NCI-H345 treated with DMSO at 0.1 percent for 48 hours (cell line): ENCODE measurements around the gene LCN2.
A peak's percentile ranks its signal among the peaks of the same experiment; 100 is the strongest.

ENCODE experiments used
- DNase-seq: peaks from one replicate; lab custom pipeline; 2025; ENCODE audit not compliant: unreplicated experiment; lab: John Stamatoyannopoulos, UW

LCN2 gene

GRCh38 chr9:128114326-128115186, 34.7 kb upstream of the LCN2 start:
- no peak for DNase-seq

GRCh38 chr9:128115187-128116103, 33.8 kb upstream of the LCN2 start:
- DNase-seq = no peak

DNA sequence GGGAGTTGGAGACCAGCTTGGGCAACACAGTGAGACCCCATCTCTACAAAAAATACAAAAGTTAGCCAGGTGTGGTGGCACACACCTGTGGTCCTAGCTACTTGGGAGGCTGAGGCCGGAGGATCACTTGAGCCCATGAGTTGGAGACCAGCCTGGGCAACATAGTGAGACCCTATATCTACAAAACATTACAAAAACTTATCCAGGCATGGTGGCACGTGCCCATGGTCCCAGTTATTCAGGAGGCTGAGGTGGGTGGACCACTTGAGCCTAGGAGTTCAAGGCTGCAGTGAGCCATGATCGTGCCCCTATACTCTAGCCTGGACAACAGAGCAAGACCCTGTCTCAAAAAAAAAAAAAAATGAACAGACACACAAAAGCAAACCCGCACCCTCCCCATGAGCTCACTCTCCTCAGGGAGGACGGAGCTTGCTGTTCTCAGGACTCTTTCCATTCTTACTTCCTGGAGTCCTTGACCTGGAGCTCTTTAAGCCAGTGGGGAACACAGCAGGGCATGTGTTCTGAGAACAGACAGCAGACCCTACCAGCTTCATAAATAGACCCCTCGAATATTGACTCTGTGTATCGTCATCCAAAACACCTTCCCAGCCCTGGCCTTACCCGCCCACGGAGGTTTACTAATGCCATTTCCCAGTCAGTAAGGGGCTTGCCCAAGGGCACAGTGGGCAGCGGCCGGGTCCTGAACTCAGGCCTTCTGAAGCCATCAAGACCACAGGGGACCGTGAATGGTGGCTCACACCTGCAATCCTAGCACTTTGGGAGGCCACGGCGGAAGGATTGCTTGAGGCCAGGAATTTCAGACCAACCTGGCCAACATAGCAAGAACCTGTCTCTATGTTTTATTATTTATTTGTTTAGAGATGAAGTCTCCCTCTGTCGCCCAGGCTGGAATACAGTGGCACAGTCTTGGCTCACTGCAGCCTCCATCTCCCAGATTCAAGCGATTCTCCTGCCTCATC, 32.9 kb upstream of the LCN2 start:
- DNase-seq = no peak

DNA sequence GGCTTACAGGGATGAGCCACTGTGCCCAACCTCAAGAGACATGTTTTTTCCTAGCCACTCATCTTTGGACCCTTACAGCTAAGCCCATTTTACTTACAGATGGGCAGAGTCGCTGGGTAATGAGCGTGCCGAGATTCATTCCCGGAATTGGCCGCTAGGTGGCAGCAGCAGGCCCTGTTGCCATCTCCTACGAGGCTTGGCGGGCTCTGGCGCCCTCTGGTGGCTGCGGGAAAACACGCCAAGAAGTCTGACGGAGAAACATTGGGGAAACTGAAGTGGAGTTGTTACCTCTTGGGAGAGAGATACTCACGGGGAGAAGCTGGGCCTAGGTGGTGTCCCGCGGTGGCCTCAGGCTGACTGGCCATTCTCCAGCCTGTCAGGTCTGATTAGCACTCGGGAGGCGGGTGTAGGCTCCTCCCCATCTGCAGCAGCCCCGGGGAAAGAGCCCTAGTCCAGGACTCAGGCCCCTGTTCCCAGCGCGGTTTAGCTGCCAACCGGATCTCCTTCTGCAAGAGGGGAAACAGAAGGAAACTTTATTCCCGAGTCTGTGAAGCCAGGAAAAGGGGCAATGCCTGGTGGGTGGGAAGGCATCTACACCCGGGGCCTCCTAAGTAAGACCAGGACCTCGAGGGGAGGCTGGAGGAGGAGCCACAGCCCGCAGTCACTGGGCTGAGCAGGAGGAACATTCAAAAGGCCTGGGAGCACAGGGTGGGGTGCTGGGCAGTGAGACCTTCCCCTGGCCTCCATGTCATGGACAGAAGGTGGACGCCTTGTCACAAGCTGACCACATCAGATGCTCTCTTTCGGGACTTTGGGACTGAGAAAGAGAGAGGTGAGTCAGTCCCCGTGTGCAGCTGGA, 31.4 kb upstream of the LCN2 start:
- peak; percentile 81 for DNase-seq

- DNase-seq = no peak
These were observed 30.8 kb upstream of the LCN2 start for GRCh38 chr9:128118472-128118857.

DNA sequence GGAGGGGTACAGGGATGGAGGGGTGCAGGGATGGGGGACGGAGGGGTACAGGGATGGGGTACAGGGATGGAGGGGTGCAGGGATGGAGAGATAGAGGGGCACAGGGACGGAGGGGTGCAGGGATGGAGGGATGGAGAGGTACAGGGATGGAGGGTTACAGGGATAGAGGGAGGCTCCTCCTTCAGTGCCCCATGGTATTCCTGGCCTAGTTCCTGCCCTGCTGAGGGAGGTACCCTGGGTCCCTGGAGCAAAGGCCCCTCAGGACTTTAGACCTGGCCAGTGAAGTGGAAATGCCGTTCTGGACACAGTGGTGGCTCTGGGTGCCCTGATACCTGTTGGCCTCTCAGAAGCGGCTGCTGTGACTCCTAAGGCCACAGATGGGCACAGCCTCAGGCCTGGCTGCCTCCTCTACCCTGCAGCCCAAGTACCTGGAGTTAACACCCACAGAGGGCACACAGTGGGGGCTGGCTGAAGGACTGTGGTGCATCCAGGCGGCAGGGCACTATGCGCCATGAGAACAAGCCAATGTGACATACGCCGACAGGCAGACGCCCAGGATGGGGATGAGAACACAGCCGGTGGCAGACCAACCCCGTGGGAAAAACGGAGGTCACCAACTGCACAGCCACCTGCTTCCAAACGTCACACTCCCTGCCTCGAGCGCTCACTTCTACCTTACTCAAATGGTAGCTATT, 30.1 kb upstream of the LCN2 start:
- DNase-seq = no peak

- no peak for DNase-seq
These were observed 29.1 kb upstream of the LCN2 start for GRCh38 chr9:128120061-128120740.

GRCh38 chr9:128120741-128121465, 28.4 kb upstream of the LCN2 start:
- DNase-seq = no peak

GRCh38 chr9:128121466-128121810, 27.8 kb upstream of the LCN2 start:
- no peak for DNase-seq

DNA sequence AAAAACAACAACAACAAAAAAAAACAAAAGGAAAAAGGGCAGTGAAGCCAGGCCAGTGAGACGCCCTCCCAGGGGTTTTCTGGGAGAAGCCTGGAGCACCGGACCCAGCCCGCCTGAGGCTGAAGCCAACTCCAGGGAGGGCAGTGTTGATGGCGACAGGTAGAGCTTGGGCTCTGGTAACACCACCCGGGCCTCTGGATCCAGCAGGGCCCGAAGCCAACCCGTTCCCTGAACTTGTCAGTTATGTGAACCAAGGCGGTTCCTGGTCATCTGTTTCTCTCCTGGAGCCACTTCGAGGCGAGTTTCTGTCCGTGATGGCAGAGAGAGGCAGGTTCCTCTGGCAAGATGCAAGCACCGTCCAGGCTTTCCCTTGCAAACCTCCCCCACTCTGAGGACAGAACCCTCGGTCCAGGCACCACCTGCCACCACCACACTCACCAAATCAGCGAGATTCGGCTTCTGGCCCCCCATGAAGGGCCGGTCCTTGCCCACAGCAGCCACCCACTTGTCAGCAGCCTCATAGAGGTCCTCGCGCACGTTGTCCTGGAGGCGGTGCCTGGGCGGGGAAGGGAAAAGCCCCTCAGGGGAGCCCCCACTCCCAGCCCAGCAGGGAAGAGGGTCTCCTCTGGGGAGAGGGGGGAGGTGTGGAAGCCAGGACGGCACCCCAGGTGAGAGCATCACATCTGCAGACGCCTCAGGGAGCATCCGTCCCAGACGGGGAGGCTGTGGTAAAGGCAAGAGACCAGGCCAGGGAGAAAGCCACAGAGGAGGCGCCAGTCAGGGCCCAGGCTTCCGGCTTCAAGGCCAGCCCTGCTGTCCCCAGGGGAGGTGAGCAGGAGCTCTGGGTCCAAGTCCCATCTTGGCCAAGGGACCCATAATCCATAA, 27.1 kb upstream of the LCN2 start:
- DNase-seq = no peak

- DNase-seq = no peak
These were observed 26.5 kb upstream of the LCN2 start for GRCh38 chr9:128122809-128123175.

- DNase-seq = no peak
These were observed 25.7 kb upstream of the LCN2 start for GRCh38 chr9:128123451-128124080.

GRCh38 chr9:128124451-128124850, 24.8 kb upstream of the LCN2 start:
- no peak for DNase-seq

GRCh38 chr9:128124873-128125579, 24.2 kb upstream of the LCN2 start:
- no peak for DNase-seq

DNA sequence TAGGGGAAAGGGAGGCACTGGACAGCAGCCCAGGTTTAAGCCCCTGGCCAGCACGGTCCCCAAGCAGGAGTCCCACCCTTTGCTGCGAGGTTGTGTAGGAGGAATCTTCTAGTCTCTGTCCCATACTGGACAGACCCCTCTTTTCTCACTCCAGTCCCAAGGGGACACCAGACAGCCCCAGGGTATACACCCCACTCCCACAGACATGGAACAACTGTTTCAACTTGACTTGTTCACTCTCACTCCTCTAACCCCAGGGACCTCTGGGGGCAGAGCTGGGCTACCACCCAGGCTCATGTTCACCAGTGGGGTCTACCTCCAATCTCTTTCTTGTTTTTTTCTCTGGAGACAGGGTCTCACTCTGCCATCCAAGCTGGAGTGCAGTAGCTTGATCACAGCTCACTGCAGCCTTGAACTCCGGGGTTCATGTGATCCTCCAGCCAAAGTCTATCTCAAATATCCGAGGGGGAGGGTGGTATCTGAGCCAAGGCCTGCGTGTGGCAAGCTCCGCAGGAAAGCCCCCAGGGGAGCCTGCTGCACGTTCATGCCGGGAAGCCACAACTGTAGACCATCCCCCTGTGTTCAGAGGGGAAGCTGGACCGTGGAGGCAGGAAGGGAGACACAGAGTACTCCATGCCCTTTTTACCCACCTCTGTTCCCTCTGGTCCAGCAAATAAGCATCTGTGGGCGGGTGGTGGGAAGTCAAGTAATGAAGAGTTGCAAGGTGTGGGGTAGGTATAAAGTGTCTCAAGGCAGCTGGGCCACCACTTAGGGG, 23.5 kb upstream of the LCN2 start:
- no peak for DNase-seq
